Measurements from ENCODE around the gene RAPGEF2.

The RAPGEF2 gene

DNA sequence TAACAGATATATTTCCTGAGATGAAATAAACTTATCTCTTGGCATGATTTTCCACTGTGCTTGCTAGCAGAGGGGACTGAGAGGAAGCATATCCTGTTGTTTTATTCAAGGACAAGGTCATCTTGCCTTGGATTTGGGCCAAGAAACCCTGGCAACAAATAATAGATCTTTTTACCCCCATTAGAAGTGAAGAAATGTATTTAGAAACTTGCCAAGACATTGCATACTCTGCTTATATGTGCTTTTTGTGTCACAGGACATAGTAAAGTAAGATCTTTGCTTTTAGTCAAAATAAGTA lies 170.2 kb downstream of the RAPGEF2 start:
- H4K91ac ChIP-seq (ENCODE audit: low read length) = no peak overlapping the region
- no peak overlapping the region for H2BK120ac ChIP-seq (ENCODE audit: low read depth, low read length)
- H3K4ac ChIP-seq (ENCODE audit: low read depth in 1 of 2, low read length in 2 of 2) = no peak overlapping the region
- H2BK12ac ChIP-seq (ENCODE audit: low read length in 2 of 2) = no peak overlapping the region
- no peak overlapping the region for H3K14ac ChIP-seq (ENCODE audit: low read length in 2 of 2)
- H4K8ac ChIP-seq (ENCODE audit: low read length) = no peak overlapping the region
- no peak overlapping the region for H3K4me3 ChIP-seq (ENCODE audit: insufficient read depth in 1 of 2, low read depth in 1 of 2, low read length in 2 of 2)
- peak; percentile 49 for DNase-seq
- no peak overlapping the region for H3K9ac ChIP-seq (ENCODE audit: low read length)
- no peak overlapping the region for H2BK5ac ChIP-seq (ENCODE audit: low read depth, low read length, poor library complexity, severe bottlenecking)
- no peaks in the 10 kb centered on the region for H3K9me3 ChIP-seq (ENCODE audit: control insufficient read depth, low read length)
- no peak overlapping the region for H3K27ac ChIP-seq (ENCODE audit: low read length, poor library complexity, severe bottlenecking)
- no peak overlapping the region for H2BK15ac ChIP-seq (ENCODE audit: low read depth, poor library complexity, severe bottlenecking)
- H3K36me3 ChIP-seq (ENCODE audit: control insufficient read depth in 1 of 2, insufficient read depth in 2 of 2, low read depth in 1 of 2, low read length in 2 of 2) = peaks cover 0 to 2% of the 10 kb centered on the region in 2 experiments
- H2AK5ac ChIP-seq (ENCODE audit: low read length, severe bottlenecking) = no peak overlapping the region
- H3K18ac ChIP-seq (ENCODE audit: low read depth in 1 of 2, low read length in 2 of 2) = no peak overlapping the region
- no peak overlapping the region for H2AFZ ChIP-seq (ENCODE audit: low read depth, low read length)
- H3K23ac ChIP-seq (ENCODE audit: low read length in 2 of 2) = no peak overlapping the region
- H3K79me1 ChIP-seq (replicated peaks; ENCODE audit: low read length, poor library complexity, severe bottlenecking) = peaks cover 3% of the 10 kb centered on the region
- H3K27me3 ChIP-seq (ENCODE audit: control insufficient read depth in 1 of 2, insufficient read depth in 1 of 2, low read length in 2 of 2) = no peaks in the 10 kb centered on the region
- H3K4me1 ChIP-seq (ENCODE audit: control insufficient read depth, insufficient read depth, low read depth, low read length) = peaks cover 3% of the 10 kb centered on the region
- H3K4me2 ChIP-seq (ENCODE audit: low read length, poor library complexity, severe bottlenecking) = no peak overlapping the region

DNA sequence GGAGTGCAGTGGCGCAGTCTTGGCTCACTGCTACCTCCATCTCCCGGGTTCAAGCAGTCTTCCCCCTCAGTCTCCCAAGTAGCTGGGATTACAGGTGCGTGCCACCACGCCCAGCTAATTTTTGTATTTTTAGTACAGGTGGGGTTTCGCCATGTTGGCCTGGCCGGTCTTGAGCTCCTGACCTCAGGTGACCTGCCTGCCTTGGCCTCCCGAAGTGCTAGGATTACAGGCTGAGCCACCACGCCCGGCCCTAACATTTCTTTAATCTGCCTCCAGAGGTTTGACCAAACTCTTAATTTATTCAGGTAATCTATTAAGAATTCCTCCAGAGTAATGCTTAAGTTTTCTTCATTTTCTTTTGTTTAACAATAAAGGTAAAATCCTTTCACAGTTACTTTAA lies 171.0 kb downstream of the RAPGEF2 start:
- peak overlapping the region in 1 of 2 experiments; percentile 63 for H2BK12ac ChIP-seq (ENCODE audit: low read length in 2 of 2)
- H3K36me3 ChIP-seq (ENCODE audit: control insufficient read depth in 1 of 2, insufficient read depth in 2 of 2, low read depth in 1 of 2, low read length in 2 of 2) = peaks cover 0 to 2% of the 10 kb centered on the region in 2 experiments
- no peaks in the 10 kb centered on the region for H3K27me3 ChIP-seq (ENCODE audit: control insufficient read depth in 1 of 2, insufficient read depth in 1 of 2, low read length in 2 of 2)
- no peak overlapping the region for H2AK5ac ChIP-seq (ENCODE audit: low read length, severe bottlenecking)
- no peak overlapping the region for H3K27ac ChIP-seq (ENCODE audit: low read length, poor library complexity, severe bottlenecking)
- no peak overlapping the region for H2BK120ac ChIP-seq (ENCODE audit: low read depth, low read length)
- H3K4me1 ChIP-seq (ENCODE audit: control insufficient read depth, insufficient read depth, low read depth, low read length) = peaks cover 3% of the 10 kb centered on the region
- no peak overlapping the region for H3K9ac ChIP-seq (ENCODE audit: low read length)
- H2AFZ ChIP-seq (ENCODE audit: low read depth, low read length) = no peak overlapping the region
- peak overlapping the region in 1 of 2 experiments; percentile 76 for H3K18ac ChIP-seq (ENCODE audit: low read depth in 1 of 2, low read length in 2 of 2)
- H3K4me3 ChIP-seq (ENCODE audit: insufficient read depth in 1 of 2, low read depth in 1 of 2, low read length in 2 of 2) = no peak overlapping the region
- no peak overlapping the region for H3K14ac ChIP-seq (ENCODE audit: low read length in 2 of 2)
- no peak overlapping the region for H3K4me2 ChIP-seq (ENCODE audit: low read length, poor library complexity, severe bottlenecking)
- no peak overlapping the region for H2BK5ac ChIP-seq (ENCODE audit: low read depth, low read length, poor library complexity, severe bottlenecking)
- H3K79me1 ChIP-seq (replicated peaks; ENCODE audit: low read length, poor library complexity, severe bottlenecking) = peaks cover 5% of the 10 kb centered on the region
- DNase-seq = no peak
- H4K91ac ChIP-seq (ENCODE audit: low read length) = no peak overlapping the region
- WGBS = 91% methylated on average over 9 of the region's 9 CpGs
- peak overlapping the region in 1 of 2 experiments; percentile 58 for H3K4ac ChIP-seq (ENCODE audit: low read depth in 1 of 2, low read length in 2 of 2)
- no peak overlapping the region for H3K23ac ChIP-seq (ENCODE audit: low read length in 2 of 2)
- H3K9me3 ChIP-seq (ENCODE audit: control insufficient read depth, low read length) = no peaks in the 10 kb centered on the region
- no peak overlapping the region for H4K8ac ChIP-seq (ENCODE audit: low read length)
- H2BK15ac ChIP-seq (ENCODE audit: low read depth, poor library complexity, severe bottlenecking) = no peak overlapping the region

GRCh38 chr4:159278399-159278798 lies 175.5 kb downstream of the RAPGEF2 start:
- Histone ChIP-seq H3K14ac (ENCODE audit: low read length in 2 of 2) (no peak overlapping the region), H3K18ac (ENCODE audit: low read depth in 1 of 2, low read length in 2 of 2) (no peak overlapping the region), H3K79me1 (replicated peaks; ENCODE audit: low read length, poor library complexity, severe bottlenecking) (peaks cover 9% of the 10 kb centered on the region), H3K27me3 (ENCODE audit: control insufficient read depth in 1 of 2, insufficient read depth in 1 of 2, low read length in 2 of 2) (no peaks in the 10 kb centered on the region), H2BK120ac (ENCODE audit: low read depth, low read length) (no peak overlapping the region), H3K4me1 (ENCODE audit: control insufficient read depth, insufficient read depth, low read depth, low read length) (peaks cover 3% of the 10 kb centered on the region), H2BK5ac (ENCODE audit: low read depth, low read length, poor library complexity, severe bottlenecking) (no peak overlapping the region), H3K4me2 (ENCODE audit: low read length, poor library complexity, severe bottlenecking) (no peak overlapping the region), H4K8ac (ENCODE audit: low read length) (no peak overlapping the region), H4K91ac (ENCODE audit: low read length) (no peak overlapping the region), H3K9ac (ENCODE audit: low read length) (no peak overlapping the region), H3K23ac (ENCODE audit: low read length in 2 of 2) (no peak overlapping the region), H3K36me3 (ENCODE audit: control insufficient read depth in 1 of 2, insufficient read depth in 2 of 2, low read depth in 1 of 2, low read length in 2 of 2) (no peaks in the 10 kb centered on the region), H2BK15ac (ENCODE audit: low read depth, poor library complexity, severe bottlenecking) (no peak overlapping the region), H2AFZ (ENCODE audit: low read depth, low read length) (no peak overlapping the region), H3K4me3 (ENCODE audit: insufficient read depth in 1 of 2, low read depth in 1 of 2, low read length in 2 of 2) (no peak overlapping the region), H3K4ac (ENCODE audit: low read depth in 1 of 2, low read length in 2 of 2) (no peak overlapping the region), H2BK12ac (ENCODE audit: low read length in 2 of 2) (no peak overlapping the region), H2AK5ac (ENCODE audit: low read length, severe bottlenecking) (no peak overlapping the region), H3K27ac (ENCODE audit: low read length, poor library complexity, severe bottlenecking) (no peak overlapping the region), H3K9me3 (ENCODE audit: control insufficient read depth, low read length) (no peaks in the 10 kb centered on the region)
- 98% methylated on average over 2 of the region's 5 CpGs for WGBS
- peak; percentile 67 for DNase-seq

- Histone ChIP-seq H3K18ac (ENCODE audit: low read depth in 1 of 2, low read length in 2 of 2) (no peak overlapping the region), H3K4me3 (ENCODE audit: insufficient read depth in 1 of 2, low read depth in 1 of 2, low read length in 2 of 2) (no peak overlapping the region), H2BK12ac (ENCODE audit: low read length in 2 of 2) (no peak overlapping the region), H3K27ac (ENCODE audit: low read length, poor library complexity, severe bottlenecking) (no peak overlapping the region), H3K4me1 (ENCODE audit: control insufficient read depth, insufficient read depth, low read depth, low read length) (no peaks in the 10 kb centered on the region), H4K8ac (ENCODE audit: low read length) (no peak overlapping the region), H3K14ac (ENCODE audit: low read length in 2 of 2) (no peak overlapping the region), H2AFZ (ENCODE audit: low read depth, low read length) (no peak overlapping the region), H3K4ac (ENCODE audit: low read depth in 1 of 2, low read length in 2 of 2) (no peak overlapping the region), H2BK120ac (ENCODE audit: low read depth, low read length) (no peak overlapping the region), H3K23ac (ENCODE audit: low read length in 2 of 2) (no peak overlapping the region), H3K79me1 (replicated peaks; ENCODE audit: low read length, poor library complexity, severe bottlenecking) (peaks cover 9% of the 10 kb centered on the region), H2AK5ac (ENCODE audit: low read length, severe bottlenecking) (no peak overlapping the region), H2BK5ac (ENCODE audit: low read depth, low read length, poor library complexity, severe bottlenecking) (no peak overlapping the region), H2BK15ac (ENCODE audit: low read depth, poor library complexity, severe bottlenecking) (no peak overlapping the region), H3K36me3 (ENCODE audit: control insufficient read depth in 1 of 2, insufficient read depth in 2 of 2, low read depth in 1 of 2, low read length in 2 of 2) (no peaks in the 10 kb centered on the region), H3K9me3 (ENCODE audit: control insufficient read depth, low read length) (no peaks in the 10 kb centered on the region), H4K91ac (ENCODE audit: low read length) (no peak overlapping the region), H3K27me3 (ENCODE audit: control insufficient read depth in 1 of 2, insufficient read depth in 1 of 2, low read length in 2 of 2) (no peaks in the 10 kb centered on the region), H3K4me2 (ENCODE audit: low read length, poor library complexity, severe bottlenecking) (no peak overlapping the region), H3K9ac (ENCODE audit: low read length) (no peak overlapping the region)
- no peak for DNase-seq
- WGBS = 100% methylated on average over 5 of the region's 6 CpGs
These were observed 176.2 kb downstream of the RAPGEF2 start for GRCh38 chr4:159279084-159279483.

Measured in mesenchymal stem cell (in vitro differentiated cells and primary cell).